OCI-LY1 (cell line): ENCODE results near the gene MDC1.

Experiments
- H2AFZ ChIP-seq: fragments of 200-600 bp; sonication (generic), shearing (Covaris generic); 2 replicates; pipeline ENCODE4 v1.6.0; 2014; ENCODE audit warnings: antibody characterized with exemption, mild to moderate bottlenecking, low read length
- H3F3A ChIP-seq: fragments of 200-600 bp; sonication (generic), shearing (Covaris generic); 2 replicates; pipeline ENCODE4 v1.6.0; 2014; ENCODE audit warnings: mild to moderate bottlenecking, antibody characterized with exemption, low read length, moderate library complexity; ENCODE audit not compliant: insufficient read depth
- H3K27ac ChIP-seq: fragments of 200-600 bp; sonication (generic); 2 replicates; pipeline ENCODE4 v1.5.1; 2014; ENCODE audit warnings: low read length, mixed run types, mild to moderate bottlenecking, low read depth; ENCODE audit not compliant: poor library complexity, severe bottlenecking
- H3K27me3 ChIP-seq: fragments of 200-600 bp; sonication (generic); 2 replicates; pipeline ENCODE4 v1.6.0; 2014; ENCODE audit warnings: antibody characterized with exemption, mild to moderate bottlenecking, low read length, moderate library complexity; ENCODE audit not compliant: insufficient read depth
- H3K36me3 ChIP-seq: fragments of 200-600 bp; sonication (generic); 2 replicates; pipeline ENCODE4 v1.6.1; 2014; ENCODE audit warnings: mild to moderate bottlenecking, antibody characterized with exemption, low read length, moderate library complexity, mixed read lengths; ENCODE audit not compliant: insufficient read depth
- H3K4me1 ChIP-seq: fragments of 200-600 bp; sonication (generic); 2 replicates; pipeline ENCODE4 v1.5.1; 2014; ENCODE audit warnings: mild to moderate bottlenecking, low read length, moderate library complexity; ENCODE audit not compliant: insufficient read depth, severe bottlenecking
- H3K4me2 ChIP-seq: fragments of 200-600 bp; sonication (generic), shearing (Covaris generic); 2 replicates; pipeline ENCODE4 v1.6.1; 2014; ENCODE audit warnings: low read length
- H3K4me3 ChIP-seq: fragments of 200-600 bp; sonication (generic); 2 replicates; pipeline ENCODE4 v1.5.1; 2014; ENCODE audit warnings: low read length, low read depth, mild to moderate bottlenecking, mixed read lengths; ENCODE audit not compliant: poor library complexity, severe bottlenecking
- H3K79me2 ChIP-seq: fragments of 200-600 bp; shearing (Covaris generic); 2 replicates; pipeline ENCODE4 v1.6.1; 2016; ENCODE audit warnings: mixed run types, low read length, mixed read lengths; ENCODE audit not compliant: insufficient read depth
- H3K9ac ChIP-seq: fragments of 200-600 bp; sonication (generic), shearing (Covaris generic); 2 replicates; pipeline ENCODE4 v1.6.1; 2014; ENCODE audit warnings: mild to moderate bottlenecking, low read length, mixed read lengths
- H3K9me2 ChIP-seq: fragments of 200-600 bp; sonication (generic), shearing (Covaris generic); 2 replicates; pipeline ENCODE4 v1.6.1; 2014; ENCODE audit warnings: low read depth, mild to moderate bottlenecking, low read length, mixed read lengths
- H3K9me3 ChIP-seq: fragments of 200-600 bp; shearing (Covaris generic); 2 replicates; pipeline ENCODE4 v1.6.1; 2014; ENCODE audit warnings: low read length, mixed read lengths
- H4K20me1 ChIP-seq: fragments of 200-600 bp; sonication (generic), shearing (Covaris generic); 2 replicates; pipeline ENCODE4 v1.6.0; 2016; ENCODE audit warnings: mild to moderate bottlenecking, low read length; ENCODE audit not compliant: insufficient read depth
- CTCF ChIP-seq: fragments of 200-600 bp; sonication (generic), shearing (Covaris generic); IDR thresholded peaks from 2 replicates; pipeline ENCODE4 v1.5.1; 2017; ENCODE audit warnings: mild to moderate bottlenecking, antibody characterized with exemption, low read length, moderate library complexity, mixed read lengths
- EZH2 ChIP-seq: fragments of 200-600 bp; sonication (generic), shearing (Covaris generic); IDR thresholded peaks from 2 replicates; pipeline ENCODE4 v1.8.0; 2017; ENCODE audit warnings: borderline replicate concordance, mixed run types, mild to moderate bottlenecking, antibody characterized with exemption, low read length, moderate library complexity, mixed read lengths

MDC1 gene

GRCh38 chr6:30705620-30706019, 11.5 kb downstream of the MDC1 start:
- Histone ChIP-seq H3K79me2 (no peaks in the 10 kb centered on the region), H3K4me1 (no peaks in the 10 kb centered on the region), H3F3A (no peaks in the 10 kb centered on the region), H3K4me2 (no peak overlapping the region), H3K9me3 (no peaks in the 10 kb centered on the region), H3K4me3 (no peak overlapping the region), H3K36me3 (peaks cover 82% of the 10 kb centered on the region), H2AFZ (no peak overlapping the region), H3K27ac (no peak overlapping the region), H4K20me1 (no peaks in the 10 kb centered on the region), H3K9ac (no peak overlapping the region), H3K27me3 (no peaks in the 10 kb centered on the region), H3K9me2 (no peaks in the 10 kb centered on the region)
- TF ChIP-seq EZH2 (no peak), CTCF (no peak)

GRCh38 chr6:30703821-30704220, 13.3 kb downstream of the MDC1 start:
- Histone ChIP-seq H3F3A (no peaks in the 10 kb centered on the region), H3K9me2 (no peaks in the 10 kb centered on the region), H3K4me2 (no peak overlapping the region), H3K27me3 (no peaks in the 10 kb centered on the region), H4K20me1 (no peaks in the 10 kb centered on the region), H3K4me1 (no peaks in the 10 kb centered on the region), H3K9me3 (no peaks in the 10 kb centered on the region), H3K79me2 (no peaks in the 10 kb centered on the region), H3K4me3 (no peak overlapping the region), H3K9ac (no peak overlapping the region), H3K27ac (no peak overlapping the region), H2AFZ (no peak overlapping the region), H3K36me3 (peaks cover 80% of the 10 kb centered on the region)
- no peak for TF ChIP-seq EZH2
- TF ChIP-seq CTCF: no peak

GRCh38 chr6:30703011-30703410, 14.1 kb downstream of the MDC1 start:
- Histone ChIP-seq H3K79me2 (no peaks in the 10 kb centered on the region), H3K9me3 (no peaks in the 10 kb centered on the region), H3K9me2 (no peaks in the 10 kb centered on the region), H3K4me1 (no peaks in the 10 kb centered on the region), H3F3A (no peaks in the 10 kb centered on the region), H4K20me1 (no peaks in the 10 kb centered on the region), H3K36me3 (peaks cover 80% of the 10 kb centered on the region), H3K4me3 (no peak overlapping the region), H2AFZ (no peak overlapping the region), H3K27ac (no peak overlapping the region), H3K9ac (no peak overlapping the region), H3K27me3 (no peaks in the 10 kb centered on the region), H3K4me2 (no peak overlapping the region)
- TF ChIP-seq EZH2 (no peak), CTCF (no peak)
